GM18508 (cell line): ENCODE data around the gene RNF223.

ENCODE experiments used
- ATAC-seq: cut with Tn5 transposase; IDR thresholded peaks from one replicate; pipeline ENCODE4 v1.9.1; 2021; ENCODE audit warnings: moderate number of reproducible peaks; ENCODE audit not compliant: insufficient read depth, unreplicated experiment

The RNF223 gene

DNA sequence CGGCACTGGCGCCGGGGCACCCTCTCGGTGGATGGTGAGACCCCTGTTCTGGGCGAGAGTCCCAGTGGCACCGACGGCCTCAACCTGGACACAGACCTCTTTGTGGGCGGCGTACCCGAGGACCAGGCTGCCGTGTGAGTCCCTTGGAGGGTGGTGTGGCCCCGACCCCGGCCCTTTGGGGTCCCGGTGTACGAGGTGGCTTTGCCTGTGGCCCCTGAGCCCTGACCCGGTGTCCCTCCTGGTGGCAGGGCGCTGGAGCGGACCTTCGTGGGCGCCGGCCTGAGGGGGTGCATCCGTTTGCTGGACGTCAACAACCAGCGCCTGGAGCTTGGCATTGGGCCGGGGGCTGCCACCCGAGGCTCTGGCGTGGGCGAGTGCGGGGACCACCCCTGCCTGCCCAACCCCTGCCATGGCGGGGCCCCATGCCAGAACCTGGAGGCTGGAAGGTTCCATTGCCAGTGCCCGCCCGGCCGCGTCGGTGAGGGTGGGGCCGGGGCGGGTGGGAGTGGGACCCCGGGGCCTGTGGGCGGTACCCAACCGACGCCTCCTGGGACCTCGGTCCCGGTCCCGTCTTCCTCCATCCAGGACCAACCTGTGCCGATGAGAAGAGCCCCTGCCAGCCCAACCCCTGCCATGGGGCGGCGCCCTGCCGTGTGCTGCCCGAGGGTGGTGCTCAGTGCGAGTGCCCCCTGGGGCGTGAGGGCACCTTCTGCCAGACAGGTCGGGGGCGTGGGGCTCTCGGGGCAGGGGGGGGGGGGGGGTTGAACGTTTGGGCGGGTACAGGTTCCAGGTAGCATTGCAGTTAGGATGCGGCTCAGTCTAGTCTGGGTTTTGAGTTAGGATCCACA lies 24.6 kb downstream of the RNF223 start:
- ATAC-seq = no peak

DNA sequence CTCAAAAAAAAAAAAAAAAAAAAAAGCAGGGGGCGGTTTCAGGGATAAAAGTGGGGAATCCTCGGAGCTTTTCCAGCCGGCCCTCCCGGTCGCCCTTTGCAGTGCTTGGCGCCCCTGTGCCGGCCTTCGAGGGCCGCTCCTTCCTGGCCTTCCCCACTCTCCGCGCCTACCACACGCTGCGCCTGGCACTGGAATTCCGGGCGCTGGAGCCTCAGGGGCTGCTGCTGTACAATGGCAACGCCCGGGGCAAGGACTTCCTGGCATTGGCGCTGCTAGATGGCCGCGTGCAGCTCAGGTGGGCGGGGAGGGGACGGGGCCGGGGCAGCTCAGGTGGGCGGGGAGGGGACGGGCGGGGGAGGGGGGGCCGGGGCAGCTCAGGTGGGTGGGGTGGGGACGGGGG lies 25.3 kb downstream of the RNF223 start:
- no peak for ATAC-seq

DNA sequence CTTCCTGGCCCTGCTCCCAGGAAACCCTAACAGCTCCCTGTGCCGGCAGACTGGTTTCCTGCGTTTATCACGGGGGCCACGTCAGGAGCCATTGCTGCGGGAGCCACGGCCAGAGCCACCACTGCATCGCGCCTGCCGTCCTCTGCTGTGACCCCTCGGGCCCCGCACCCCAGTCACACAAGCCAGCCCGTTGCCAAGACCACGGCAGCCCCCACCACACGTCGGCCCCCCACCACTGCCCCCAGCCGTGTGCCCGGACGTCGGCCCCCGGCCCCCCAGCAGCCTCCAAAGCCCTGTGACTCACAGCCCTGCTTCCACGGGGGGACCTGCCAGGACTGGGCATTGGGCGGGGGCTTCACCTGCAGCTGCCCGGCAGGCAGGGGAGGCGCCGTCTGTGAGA lies 26.1 kb downstream of the RNF223 start:
- ATAC-seq = no peak

DNA sequence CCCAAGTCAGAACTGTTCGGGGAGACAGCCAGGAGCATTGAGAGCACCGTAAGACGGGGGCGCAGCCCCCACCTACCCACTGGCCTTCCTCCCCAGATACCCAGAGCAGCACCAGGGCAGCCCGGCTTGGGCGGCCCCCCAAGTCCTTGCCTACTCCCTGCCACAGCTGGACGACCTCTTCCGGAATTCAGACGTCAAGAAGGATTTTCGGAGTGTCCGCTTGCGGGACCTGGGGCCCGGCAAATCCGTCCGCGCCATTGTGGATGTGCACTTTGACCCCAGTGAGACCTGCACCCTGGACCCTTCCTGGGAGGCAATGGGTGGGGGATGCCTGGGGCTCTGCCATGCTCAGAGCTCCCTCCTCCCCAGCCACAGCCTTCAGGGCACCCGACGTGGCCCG lies 26.7 kb downstream of the RNF223 start:
- no peak for ATAC-seq

DNA sequence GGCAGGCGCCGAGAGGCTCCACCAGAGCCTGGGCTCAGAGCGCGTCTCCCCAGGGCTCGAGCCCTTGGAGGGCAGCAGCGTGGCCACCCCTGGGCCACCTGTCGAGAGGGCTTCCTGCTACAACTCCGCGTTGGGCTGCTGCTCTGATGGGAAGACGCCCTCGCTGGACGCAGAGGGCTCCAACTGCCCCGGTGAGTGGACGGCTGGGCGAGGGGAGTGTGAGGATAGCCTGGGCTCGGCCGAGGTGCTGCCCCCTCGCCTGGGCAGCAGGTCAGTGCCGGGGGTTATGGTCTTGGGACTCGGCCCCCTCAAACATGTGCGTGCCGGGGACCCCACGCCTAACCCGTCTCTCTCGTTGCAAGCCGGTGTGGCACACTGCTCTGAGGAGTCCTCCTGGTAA lies 27.3 kb downstream of the RNF223 start:
- ATAC-seq = no peak

DNA sequence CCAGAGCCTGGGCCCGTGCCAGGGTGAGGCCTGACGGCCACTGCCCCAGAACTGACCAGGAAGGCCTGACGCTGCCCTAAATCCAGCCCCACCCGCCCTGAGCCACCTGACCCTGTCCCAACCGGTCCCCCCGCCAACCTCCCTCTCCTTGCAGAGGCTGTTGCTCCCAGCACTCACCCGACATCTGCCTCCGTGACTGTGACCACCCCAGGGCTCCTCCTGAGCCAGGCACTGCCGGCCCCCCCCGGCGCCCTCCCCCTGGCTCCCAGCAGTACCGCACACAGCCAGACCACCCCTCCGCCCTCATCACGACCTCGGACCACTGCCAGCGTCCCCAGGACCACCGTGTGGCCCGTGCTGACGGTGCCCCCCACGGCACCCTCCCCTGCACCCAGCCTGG lies 27.9 kb downstream of the RNF223 start:
- no peak for ATAC-seq

DNA sequence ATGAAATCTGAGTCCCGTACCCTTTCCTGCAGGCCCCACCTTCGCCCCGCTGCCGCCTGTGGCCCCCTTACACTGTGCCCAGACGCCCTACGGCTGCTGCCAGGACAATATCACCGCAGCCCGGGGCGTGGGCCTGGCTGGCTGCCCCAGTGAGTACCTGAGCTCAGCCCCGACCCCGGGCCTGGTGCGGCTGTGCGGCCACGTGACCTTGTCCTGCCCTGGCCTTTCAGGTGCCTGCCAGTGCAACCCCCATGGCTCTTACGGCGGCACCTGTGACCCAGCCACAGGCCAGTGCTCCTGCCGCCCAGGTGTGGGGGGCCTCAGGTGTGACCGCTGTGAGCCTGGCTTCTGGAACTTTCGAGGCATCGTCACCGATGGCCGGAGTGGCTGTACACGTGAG lies 29.0 kb downstream of the RNF223 start:
- ATAC-seq = no peak

DNA sequence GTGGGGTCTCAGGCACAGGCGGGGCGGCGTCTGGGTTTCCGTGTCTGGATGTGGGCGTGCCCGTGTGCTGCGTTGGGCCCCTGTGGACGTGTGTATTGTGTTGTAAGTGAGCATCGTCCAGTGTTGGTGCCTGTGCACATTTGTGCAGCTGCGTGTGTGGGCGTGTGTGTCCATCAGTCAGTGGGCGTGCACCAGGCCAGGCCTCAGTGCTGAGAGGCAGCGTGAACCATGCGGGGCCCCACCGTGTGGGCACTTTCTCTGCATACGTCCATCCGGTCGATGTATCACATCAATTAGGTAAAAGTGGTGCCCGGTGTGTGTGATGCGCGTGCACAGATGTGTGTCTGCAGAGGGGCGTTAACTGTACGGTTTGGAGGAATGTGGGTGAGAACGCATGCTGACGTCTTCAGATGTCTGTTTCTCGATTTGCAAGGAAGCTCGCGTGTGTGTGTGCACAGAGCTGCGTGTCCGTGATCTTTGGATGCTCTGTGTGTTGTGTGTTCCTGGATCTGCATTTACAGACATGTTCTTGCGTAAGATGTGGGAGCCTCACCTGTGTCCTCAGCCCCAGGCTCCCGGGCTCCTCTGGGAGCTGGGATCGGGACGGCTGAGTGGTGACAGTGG lies 29.5 kb downstream of the RNF223 start:
- ATAC-seq = no peak

DNA sequence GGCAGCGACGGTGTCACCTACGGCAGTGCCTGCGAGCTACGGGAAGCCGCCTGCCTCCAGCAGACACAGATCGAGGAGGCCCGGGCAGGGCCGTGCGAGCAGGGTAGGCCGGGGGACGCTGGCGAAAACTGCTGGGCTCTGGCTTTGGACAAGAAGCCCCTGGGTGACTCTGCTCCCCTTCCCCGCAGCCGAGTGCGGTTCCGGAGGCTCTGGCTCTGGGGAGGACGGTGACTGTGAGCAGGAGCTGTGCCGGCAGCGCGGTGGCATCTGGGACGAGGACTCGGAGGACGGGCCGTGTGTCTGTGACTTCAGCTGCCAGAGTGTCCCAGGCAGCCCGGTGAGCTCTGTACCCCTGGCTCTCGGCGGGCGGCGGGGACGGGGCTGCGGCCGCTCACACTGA lies 30.2 kb downstream of the RNF223 start:
- no peak for ATAC-seq

DNA sequence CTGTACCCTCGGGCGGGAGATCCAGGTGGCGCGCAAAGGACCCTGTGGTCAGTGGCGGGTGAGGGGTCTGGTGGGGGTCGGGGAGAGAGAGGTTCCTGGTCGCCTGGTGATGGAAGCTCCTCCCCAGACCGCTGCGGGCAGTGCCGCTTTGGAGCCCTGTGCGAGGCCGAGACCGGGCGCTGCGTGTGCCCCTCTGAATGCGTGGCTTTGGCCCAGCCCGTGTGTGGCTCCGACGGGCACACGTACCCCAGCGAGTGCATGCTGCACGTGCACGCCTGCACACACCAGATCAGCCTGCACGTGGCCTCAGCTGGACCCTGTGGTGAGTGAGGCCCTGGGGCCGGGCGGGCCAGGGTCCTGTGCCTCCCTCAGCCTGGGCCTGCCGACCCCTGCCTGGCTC lies 30.7 kb downstream of the RNF223 start:
- no peak for ATAC-seq

DNA sequence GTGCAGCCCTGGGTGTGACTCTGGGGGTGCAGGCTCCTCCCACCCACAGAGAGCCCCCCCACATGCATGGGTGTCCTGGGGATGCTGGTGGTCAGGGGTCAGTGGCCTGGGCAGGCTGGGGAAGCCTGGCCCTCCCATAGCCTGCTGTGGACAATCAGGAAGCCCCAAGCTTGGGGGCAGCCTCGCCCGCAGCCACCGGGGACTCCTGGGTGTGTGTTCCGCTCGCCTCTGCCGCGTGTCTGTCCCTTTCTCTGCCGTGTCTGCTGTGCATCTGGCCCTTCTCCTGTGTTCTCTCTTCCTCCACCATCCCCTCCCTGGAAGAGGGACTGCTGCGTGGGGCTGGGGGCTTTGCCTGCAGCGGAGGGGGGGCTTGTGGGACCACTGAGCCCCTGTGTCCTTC lies 31.3 kb downstream of the RNF223 start:
- ATAC-seq = no peak

DNA sequence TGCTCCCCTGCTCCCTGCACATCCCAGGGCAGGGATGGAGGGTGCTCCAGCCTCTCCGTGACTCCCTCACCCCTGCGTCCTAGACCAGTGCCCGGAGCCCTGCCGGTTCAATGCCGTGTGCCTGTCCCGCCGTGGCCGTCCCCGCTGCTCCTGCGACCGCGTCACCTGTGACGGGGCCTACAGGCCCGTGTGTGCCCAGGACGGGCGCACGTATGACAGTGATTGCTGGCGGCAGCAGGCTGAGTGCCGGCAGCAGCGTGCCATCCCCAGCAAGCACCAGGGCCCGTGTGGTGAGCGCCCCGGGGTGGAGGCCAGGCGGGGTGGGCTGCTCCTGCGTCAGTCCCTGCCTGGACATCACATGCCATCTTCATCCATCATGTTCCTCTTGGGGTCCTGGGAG lies 32.2 kb downstream of the RNF223 start:
- ATAC-seq = no peak

DNA sequence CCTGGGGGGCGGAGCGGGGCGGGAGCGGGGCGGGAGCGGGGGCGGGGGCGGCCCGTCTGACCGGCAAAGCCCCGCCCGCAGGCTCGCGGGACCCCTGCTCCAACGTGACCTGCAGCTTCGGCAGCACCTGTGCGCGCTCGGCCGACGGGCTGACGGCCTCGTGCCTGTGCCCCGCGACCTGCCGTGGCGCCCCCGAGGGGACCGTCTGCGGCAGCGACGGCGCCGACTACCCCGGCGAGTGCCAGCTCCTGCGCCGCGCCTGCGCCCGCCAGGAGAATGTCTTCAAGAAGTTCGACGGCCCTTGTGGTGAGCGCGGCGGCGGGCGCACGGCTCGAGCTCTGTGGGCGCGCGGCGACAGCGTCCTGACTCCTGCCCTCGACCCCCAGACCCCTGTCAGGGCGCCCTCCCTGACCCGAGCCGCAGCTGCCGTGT lies 33.0 kb downstream of the RNF223 start:
- ATAC-seq = no peak

DNA sequence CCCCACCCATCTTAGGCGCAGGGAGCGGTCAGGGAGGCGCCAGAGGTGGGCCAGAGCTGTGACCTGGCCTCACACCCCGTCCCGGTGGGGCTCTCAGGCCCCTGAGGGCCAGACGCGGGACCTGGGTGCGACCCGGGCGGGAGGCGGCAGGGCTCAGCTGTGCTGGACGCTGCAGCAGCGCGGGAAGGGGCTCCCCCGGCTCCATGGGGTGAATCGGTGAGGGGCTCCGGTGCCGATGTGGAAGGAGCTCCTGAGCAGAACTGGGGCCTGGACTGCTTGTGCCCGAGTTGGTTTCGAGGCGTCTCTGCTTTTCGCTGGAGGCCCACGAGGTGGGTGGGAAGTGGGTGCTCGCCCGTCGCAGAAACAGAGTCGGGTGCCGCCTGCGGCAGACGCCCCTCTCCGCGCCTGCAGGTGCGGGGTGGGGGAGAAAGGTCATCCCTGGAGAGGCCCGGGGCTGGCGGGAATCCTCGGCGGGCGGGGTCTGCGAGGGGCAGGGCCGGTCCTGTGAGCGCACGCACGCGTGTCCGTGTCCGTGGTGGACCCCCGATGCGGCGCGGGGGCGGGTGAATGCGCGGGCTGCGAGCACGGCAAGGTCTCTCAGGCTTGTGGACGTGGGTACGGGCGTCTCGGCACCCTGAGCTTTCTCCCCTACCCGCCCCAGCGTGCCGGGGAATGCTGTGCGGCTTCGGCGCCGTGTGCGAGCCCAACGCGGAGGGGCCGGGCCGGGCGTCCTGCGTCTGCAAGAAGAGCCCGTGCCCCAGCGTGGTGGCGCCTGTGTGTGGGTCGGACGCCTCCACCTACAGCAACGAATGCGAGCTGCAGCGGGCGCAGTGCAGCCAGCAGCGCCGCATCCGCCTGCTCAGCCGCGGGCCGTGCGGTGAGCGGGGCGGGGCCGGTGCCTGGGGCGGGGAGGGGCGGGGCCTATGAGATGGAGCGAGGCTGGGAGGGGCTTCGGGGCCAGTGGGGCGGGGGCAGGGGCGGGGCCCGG lies 33.8 kb downstream of the RNF223 start:
- ATAC-seq = no peak

DNA sequence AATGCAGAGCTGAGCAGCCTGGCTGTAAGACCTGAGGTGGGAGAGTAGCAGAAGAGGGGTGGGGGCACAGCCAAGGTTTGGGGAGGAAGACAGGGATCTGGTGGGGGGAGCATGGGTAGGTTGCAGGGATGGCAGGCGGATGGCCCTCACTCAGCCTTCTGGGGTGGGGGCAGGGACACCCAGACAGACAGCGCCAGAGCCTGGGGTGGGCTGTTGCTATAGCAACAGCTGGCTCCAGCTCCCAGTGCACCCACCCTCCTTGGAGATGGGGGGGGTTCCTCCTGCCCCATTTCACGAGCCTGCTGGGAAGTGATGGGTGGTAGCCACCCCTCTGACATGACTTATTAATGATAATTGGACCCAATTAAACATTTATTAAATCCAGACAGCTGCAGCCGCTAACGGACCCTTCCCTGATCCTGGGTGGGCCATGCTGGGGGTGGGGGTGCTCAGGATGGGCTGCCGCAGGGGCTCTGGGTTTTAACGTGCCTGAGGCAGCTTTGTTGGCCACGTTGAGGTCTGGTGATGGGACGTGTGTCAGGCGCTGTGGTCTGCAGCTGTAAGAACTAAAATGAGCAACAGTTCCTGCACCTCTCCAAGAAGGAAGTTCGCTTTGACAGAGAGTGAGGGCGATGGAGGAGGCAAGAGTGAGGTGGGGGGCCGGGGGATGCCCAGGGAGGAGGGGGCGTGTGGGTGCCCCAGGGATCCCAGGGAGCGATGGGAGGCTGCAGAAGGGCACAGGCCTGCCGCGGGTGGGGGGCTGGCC lies 34.8 kb downstream of the RNF223 start:
- ATAC-seq = no peak

DNA sequence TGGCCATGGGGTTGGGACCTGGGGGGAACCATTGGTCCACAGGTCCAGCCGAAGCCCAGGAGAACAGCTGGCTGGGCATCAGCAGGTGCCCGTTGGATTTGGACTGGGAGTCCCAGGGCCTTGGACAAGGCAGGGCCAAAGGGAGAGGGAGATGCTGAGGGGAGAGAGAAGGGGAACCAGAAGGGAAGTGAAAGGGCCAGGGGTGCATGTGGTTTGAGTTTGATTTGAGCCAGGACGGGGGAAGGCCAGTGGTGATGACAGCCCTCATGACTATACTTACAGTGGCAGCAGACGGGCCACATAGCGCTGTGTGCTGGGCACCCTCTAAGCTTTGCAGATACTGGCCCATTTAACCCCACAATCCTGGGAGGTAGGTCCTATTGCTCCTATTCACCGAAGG lies 35.4 kb downstream of the RNF223 start:
- ATAC-seq = no peak

DNA sequence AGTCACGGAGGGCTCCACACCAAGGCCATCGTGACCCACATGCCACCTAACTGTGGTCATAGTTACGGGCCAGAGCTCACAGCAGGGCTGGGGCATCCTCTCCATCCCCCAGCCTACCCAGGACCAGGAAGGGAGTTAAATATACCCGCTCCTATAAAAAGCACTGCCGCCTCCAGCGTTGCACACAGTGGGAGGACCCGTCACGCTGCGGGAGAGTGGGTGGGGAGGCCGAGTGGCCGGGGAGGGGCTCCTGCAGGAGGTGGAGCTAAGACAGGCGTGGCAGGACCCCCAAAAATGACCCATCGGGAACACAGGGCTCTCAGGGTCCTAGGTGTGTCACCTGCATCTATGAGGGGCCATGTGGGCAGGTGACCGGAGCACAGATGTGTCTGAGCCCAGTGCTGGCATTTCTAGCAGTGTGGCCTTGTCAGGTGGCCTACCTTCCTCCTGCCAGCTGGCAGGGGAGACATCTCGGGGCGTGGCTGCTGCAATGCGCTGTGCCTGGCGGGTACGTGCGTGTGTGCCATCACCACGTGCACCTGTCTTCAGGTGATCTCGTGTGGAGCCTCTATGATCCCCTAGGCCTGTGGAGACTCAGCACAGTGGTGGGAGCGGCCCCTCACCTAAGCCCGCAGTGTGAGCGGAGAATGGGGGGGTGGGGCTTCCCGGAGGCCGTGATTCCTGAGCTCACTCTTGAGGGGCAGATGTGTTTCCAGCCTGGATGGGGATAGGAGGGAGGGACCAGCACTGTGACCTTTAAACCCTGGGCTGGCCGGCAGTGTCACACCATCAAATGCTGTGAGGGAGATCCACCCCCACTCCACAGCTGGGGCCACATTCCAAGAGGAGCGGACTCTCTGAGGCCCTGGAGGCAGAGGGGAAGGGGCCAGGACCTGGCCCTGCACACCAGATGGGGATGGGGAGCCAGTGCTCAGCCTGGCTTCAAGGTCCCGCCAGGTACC lies 36.5 kb downstream of the RNF223 start:
- no peak for ATAC-seq

DNA sequence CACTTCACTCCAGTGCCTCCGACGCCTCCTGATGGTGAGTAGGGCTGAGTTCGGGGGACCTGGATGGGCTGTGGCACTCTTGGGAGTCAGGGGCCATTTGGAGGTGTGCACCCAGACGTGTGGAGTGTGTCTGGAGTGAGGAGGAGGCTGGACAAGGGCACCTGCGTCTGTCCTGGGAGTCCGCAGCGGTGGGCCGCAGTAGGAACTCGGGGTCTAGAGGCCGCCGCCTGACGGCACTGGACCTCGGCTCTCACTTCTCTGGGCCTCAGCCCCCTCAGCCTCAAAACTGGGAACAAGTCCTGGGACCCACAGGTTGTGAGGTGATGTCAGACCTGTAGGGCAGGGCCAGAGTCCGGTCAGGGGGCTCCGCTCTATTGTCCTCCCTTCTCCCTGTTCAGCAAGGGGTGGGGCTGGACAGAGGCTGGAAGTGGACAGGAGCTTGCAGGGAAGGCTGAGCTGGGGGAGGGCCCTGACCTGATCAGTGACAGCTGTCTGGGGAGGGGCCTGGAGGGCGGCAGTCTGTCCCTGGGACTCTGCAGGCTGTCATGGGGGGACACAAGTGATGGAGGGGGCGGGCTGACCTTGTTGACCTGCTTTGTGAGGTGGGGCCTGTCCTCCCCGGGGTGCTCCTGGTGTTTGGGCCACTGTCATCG lies 38.7 kb downstream of the RNF223 start:
- ATAC-seq = no peak

DNA sequence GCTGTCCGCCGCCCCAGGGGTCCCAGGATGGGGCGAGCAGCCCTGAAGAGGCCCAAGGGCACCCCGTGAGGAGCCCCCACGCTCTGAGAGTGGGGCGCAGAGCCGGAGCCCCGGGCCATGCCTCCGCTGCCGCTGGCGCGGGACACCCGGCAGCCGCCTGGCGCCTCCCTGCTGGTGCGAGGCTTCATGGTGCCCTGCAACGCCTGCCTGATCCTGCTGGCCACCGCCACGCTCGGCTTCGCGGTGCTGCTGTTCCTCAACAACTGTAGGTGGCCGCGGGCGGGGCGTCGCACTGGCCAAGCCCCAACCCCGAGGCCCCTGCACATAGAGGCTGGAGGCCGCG lies 39.7 kb downstream of the RNF223 start:
- ATAC-seq = no peak
